Cardiac muscle cell (in vitro differentiated cells and primary cell): ENCODE measurements around the gene DCUN1D2. TPM values are rescaled to one million over a fixed set of nuclear protein-coding genes. Genes with fewer than 3 reads are reported as not detected.
A peak's percentile ranks its signal among the peaks of the same experiment; 100 is the strongest.

Source experiments
- DNase-seq, 2 donors: peaks; one replicate each; pipeline versions ENCODE4 v3.0.0 to v3.0.0-alpha.2; 2010 to 2017; ENCODE audit warnings: low read depth in 1 of 2, low spot score in 1 of 2
- H3K27ac ChIP-seq: fragments of 200-600 bp; sonication (generic); 2 replicates; pipeline ENCODE4 v1.5.1; 2016
- H3K27me3 ChIP-seq: fragments of 200-600 bp; sonication (generic); 2 replicates; pipeline ENCODE4 v1.6.0; 2016; ENCODE audit warnings: control low read depth
- H3K36me3 ChIP-seq: fragments of 200-600 bp; sonication (generic); 2 replicates; pipeline ENCODE4 v1.5.1; 2016; ENCODE audit warnings: control low read depth
- H3K4me1 ChIP-seq: fragments of 200-600 bp; sonication (generic); 2 replicates; pipeline ENCODE4 v1.8.1; 2017; ENCODE audit warnings: low read depth, mild to moderate bottlenecking, mixed run types
- H3K4me3 ChIP-seq: fragments of 200-600 bp; sonication (generic); 2 replicates; pipeline ENCODE4 v1.5.1; 2016; ENCODE audit warnings: mild to moderate bottlenecking
- H3K9me3 ChIP-seq: fragments of 200-600 bp; sonication (generic); 2 replicates; pipeline ENCODE4 v1.5.1; 2017; ENCODE audit warnings: low read depth, mild to moderate bottlenecking, control low read depth
- CTCF ChIP-seq: IDR thresholded peaks from 2 replicates; pipeline ENCODE4 v1.5.1; 2012; ENCODE audit warnings: low read depth, mild to moderate bottlenecking, low read length
- polyA plus RNA-seq: library from polyadenylated mRNA; unstranded; fragments of >200 nt; fragmentation: Nextera tagmentation; extraction: Ambion mirVana; gene quantifications from 2 replicates; pipeline ENCODE4 v1.2.1, GENCODE V29; 2016
- total RNA-seq: library from RNA; depleted of rRNA; stranded (reverse); fragments of >200 nt; gene quantifications from 2 replicates; pipeline ENCODE4 v1.2.3, GENCODE V29; 2016

The DCUN1D2 gene
- total and polyA plus RNA-seq, 2 experiments from 2014 or later: 23.7 to 32.4 TPM

GRCh38 chr13:113420833-113421600 is 69.5 kb downstream of the DCUN1D2 start:
- Histone ChIP-seq H3K4me1 (no peaks in the 10 kb centered on the region), H3K27me3 (no peaks in the 10 kb centered on the region), H3K9me3 (no peaks in the 10 kb centered on the region), H3K36me3 (no peaks in the 10 kb centered on the region), H3K4me3 (no peak overlapping the region), H3K27ac (no peak overlapping the region)
- no peak for DNase-seq
- TF ChIP-seq CTCF: no peak

- Histone ChIP-seq H3K27me3 (no peaks in the 10 kb centered on the region), H3K4me3 (no peak overlapping the region), H3K36me3 (no peaks in the 10 kb centered on the region), H3K9me3 (no peaks in the 10 kb centered on the region), H3K27ac (no peak overlapping the region), H3K4me1 (no peaks in the 10 kb centered on the region)
- TF ChIP-seq CTCF: no peak
- no peak for DNase-seq
Observed at GRCh38 chr13:113420232-113420631, 70.3 kb downstream of the DCUN1D2 start.

GRCh38 chr13:113419531-113420193 is 70.8 kb downstream of the DCUN1D2 start:
- H3K4me3 ChIP-seq: no peak overlapping the region
- H3K9me3 ChIP-seq: no peaks in the 10 kb centered on the region
- no peak overlapping the region for H3K27ac ChIP-seq
- no peaks in the 10 kb centered on the region for H3K36me3 ChIP-seq
- no peak for TF ChIP-seq CTCF
- DNase-seq: no peak
- H3K27me3 ChIP-seq: no peaks in the 10 kb centered on the region
- H3K4me1 ChIP-seq: no peaks in the 10 kb centered on the region

GRCh38 chr13:113418722-113419049 is 71.8 kb downstream of the DCUN1D2 start:
- TF ChIP-seq CTCF: no peak
- no peak for DNase-seq

GRCh38 chr13:113417836-113418721 is 72.4 kb downstream of the DCUN1D2 start:
- Histone ChIP-seq H3K4me3 (no peak overlapping the region), H3K27me3 (no peaks in the 10 kb centered on the region), H3K4me1 (no peaks in the 10 kb centered on the region), H3K27ac (peak overlapping the region; percentile 0), H3K9me3 (no peaks in the 10 kb centered on the region), H3K36me3 (no peaks in the 10 kb centered on the region)
- TF ChIP-seq CTCF: no peak
- DNase-seq: no peak

More at GRCh38 chr13:113418722-113419049, 71.8 kb downstream of the DCUN1D2 start:
- no peak overlapping the region for H3K27ac ChIP-seq
- H3K9me3 ChIP-seq: no peaks in the 10 kb centered on the region
- H3K27me3 ChIP-seq: no peaks in the 10 kb centered on the region
- H3K36me3 ChIP-seq: no peaks in the 10 kb centered on the region
- no peak overlapping the region for H3K4me3 ChIP-seq
- H3K4me1 ChIP-seq: no peaks in the 10 kb centered on the region
